HG03095 (cell line): ENCODE measurements around the gene SLC35E3.

Experiments used
- ATAC-seq: cut with Tn5 transposase; IDR thresholded peaks from one replicate; pipeline ENCODE4 v1.9.1; 2021; ENCODE audit warnings: moderate library complexity; ENCODE audit not compliant: unreplicated experiment

SLC35E3 gene

GRCh38 chr12:68745904-68746571, at the start of gene SLC35E3:
Gene SLC35E3 (plus strand): TSS chr12:68746176. CDS start chr12:68746378, 202 bp downstream.
- peak; percentile 96 for ATAC-seq

- ATAC-seq, result no peak
These were observed 46.5 kb upstream of the SLC35E3 start for GRCh38 chr12:68699486-68699885.

GRCh38 chr12:68727776-68728175, 18.2 kb upstream of the SLC35E3 start:
- no peak for ATAC-seq

DNA sequence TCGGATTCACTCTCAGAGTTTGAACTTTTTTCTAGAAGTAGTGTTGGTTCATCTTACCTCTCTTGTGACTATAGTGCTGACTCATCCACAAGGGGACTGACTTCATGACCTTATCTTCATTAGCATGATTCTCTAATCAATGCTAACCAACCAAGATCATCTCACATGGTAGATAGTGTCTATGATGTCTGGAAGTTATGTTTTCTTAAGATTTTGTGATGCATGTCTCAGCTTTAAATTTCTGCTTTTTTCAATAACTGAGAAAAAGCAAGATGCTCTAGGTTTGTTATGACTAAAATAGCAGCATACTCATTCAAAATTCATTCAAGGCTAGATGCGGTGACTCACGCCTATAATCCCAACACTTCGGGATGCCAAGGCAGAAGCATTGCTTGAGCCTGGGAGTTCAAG, 12.3 kb upstream of the SLC35E3 start:
- no peak for ATAC-seq

DNA sequence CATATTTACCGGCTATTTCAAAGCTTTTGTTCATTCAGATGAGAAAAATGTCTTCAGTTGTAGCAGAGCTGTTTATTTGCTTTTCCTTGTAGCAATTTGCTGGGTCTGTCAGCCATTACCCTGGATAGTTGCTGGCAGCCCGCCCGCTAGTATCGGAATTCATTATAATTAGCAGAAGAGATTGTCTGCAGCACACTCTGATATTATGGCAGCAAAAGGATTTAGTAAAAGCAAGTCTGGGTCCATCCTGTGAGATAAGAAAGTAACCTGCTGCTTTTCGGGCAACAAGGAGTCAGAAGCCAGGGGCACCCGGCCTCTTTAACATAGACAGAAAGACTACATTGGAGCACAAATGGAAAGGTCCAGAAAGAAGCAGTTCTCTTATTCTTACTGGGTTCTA, 6.1 kb upstream of the SLC35E3 start:
- ATAC-seq, result no peak

GRCh38 chr12:68743356-68743755, 2.6 kb upstream of the SLC35E3 start:
- no peak for ATAC-seq

- peak; percentile 2 for ATAC-seq
These were observed 536 bp upstream of the SLC35E3 start for GRCh38 chr12:68745376-68745903.

DNA sequence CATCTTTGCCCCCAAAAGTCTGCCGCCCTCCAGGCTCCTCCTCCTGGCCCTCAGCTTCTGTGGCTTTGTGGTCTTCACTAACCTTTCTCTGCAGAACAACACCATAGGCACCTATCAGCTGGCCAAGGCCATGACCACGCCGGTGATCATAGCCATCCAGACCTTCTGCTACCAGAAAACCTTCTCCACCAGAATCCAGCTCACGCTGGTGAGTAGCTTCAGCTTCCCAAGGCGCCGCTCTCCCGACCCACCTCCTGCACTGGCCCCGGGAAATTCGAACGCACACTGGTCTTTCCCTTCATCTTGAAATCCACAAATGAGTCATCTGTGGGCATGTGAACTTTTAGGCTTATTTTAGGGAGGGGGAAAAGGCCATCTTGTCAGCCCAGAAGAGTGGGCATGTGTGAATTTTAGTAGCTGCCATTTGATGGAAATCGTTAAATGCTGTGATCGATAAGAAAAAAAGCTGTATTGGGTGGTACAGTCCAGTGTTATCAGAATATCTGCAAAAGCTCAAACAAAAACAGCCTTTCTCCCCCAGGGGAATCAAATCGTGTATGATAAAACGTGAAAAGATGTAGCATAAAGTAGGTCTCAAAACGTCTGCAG, 700 bp downstream of the SLC35E3 start:
- ATAC-seq, result peak; percentile 26

DNA sequence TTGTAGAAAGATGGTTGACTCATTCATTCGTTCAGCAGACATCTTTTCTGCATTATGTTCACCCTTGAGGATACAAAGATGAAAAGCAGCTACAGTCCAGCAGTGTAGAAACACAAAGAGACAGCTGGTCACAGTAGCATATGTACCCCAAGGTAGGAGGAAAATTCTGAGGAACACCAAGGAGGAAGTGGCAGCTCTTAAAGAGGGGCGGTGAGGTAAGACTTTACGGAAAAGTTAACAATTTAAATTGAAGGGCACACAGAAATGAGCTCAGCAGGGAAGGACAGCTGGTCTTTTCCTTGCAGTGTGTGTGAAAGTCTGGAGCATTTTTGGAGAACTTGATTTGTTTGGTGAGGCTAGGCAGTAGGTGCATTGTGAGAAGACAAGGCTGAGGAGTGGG, 3.5 kb downstream of the SLC35E3 start:
- no peak for ATAC-seq

GRCh38 chr12:68749861-68750260, 3.9 kb downstream of the SLC35E3 start:
- no peak for ATAC-seq

DNA sequence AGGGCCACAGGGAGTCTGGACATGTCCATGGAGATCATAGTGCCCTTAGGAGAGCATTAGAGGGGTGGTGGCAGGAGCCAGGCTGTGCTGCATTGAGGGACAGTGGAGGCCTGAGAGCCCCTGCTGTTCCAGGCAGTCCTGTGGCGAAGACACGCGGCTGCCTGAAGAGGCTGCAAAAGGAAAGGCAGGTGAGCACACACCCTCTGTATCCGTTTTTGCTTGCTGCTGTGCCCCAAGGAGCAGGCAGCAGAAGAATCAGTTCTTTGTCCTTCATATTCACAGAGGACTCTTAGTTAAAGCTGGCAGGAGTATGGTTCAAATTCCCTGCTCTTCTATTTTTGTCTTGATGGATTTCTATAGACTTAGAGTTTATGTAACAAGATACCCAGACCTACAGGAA, 4.5 kb downstream of the SLC35E3 start:
- ATAC-seq, result no peak

- ATAC-seq, result no peak
These were observed 9.7 kb downstream of the SLC35E3 start for GRCh38 chr12:68755536-68756243.

DNA sequence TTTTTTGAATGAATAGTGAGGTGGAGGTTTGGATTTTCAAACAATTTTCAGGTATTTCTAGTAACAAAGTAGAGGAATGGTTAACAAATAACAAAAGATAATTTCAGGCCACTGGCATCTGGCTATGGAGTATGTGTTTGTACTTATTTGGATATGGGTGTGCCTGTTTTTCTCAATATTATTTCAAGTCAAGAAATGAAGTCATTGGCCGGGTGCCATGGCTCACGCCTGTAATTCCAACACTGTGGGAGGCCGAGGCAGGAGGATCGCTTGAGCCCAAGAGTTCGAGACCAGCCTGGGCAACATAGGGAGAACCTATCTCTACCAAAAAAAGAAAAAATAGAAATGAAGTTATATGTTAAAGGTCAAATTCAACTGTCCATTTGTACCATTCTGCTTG, 13.9 kb downstream of the SLC35E3 start:
- no peak for ATAC-seq

- no peak for ATAC-seq
These were observed 14.9 kb downstream of the SLC35E3 start for GRCh38 chr12:68760806-68761441.

GRCh38 chr12:68761442-68761812, 15.5 kb downstream of the SLC35E3 start:
- ATAC-seq, result no peak

DNA sequence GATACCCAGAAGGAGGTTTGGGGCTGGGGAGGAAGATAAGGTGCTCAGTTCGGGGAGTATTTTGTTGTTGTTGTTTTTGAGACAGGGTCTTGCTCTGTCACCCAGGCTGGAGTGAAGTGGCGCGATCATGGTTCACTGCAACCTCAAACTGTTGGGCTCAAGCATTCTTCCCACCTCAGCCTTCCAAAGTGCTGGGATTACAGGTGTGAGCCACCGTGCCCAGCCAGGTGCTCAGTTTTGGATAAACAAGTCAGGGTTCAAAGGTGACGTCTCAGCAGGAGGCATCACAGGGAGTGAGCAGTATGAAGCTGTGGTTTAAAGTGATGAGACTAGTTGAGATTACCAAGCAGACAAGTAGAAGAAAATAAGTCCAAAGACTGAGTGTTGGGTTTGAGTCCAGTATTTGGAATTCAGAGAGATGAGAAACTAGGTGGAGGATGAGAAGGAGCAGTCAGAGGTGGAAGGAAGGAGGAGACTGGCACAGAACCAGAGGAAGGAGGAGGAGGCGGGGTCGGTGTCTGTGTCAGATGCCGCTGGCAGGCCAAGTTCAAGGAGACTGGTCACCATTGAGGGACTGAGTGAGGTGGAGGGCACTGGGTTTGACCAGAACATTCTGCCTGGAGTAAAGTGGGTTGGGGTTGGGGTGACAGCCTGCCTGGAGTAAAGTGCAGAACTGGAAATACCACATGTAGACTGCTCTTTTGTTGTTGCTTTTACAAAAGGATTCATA, 16.1 kb downstream of the SLC35E3 start:
- no peak for ATAC-seq

- no peak for ATAC-seq
These were observed 16.7 kb downstream of the SLC35E3 start for GRCh38 chr12:68762691-68763090.

DNA sequence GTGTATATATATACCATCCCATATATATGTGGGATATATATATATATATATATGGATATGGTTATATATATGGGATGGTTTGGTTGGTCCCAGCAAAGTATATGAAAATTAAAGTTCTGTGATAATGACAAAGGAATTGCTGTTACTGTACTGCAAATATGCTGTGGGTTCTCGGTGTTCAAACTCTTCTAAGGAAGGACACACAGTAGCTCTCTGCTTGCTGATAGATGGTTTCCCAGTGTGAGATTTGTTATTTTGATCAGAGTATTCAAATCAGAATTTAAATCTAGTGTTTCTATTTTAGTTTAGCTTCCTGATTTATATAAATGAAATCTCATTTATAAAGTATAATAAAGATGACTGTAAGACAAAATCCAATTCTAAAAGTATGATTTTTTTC, 19.7 kb downstream of the SLC35E3 start:
- ATAC-seq, result no peak

- no peak for ATAC-seq
These were observed 20.7 kb downstream of the SLC35E3 start for GRCh38 chr12:68766646-68767045.

GRCh38 chr12:68767191-68767590, 21.2 kb downstream of the SLC35E3 start:
- no peak for ATAC-seq

DNA sequence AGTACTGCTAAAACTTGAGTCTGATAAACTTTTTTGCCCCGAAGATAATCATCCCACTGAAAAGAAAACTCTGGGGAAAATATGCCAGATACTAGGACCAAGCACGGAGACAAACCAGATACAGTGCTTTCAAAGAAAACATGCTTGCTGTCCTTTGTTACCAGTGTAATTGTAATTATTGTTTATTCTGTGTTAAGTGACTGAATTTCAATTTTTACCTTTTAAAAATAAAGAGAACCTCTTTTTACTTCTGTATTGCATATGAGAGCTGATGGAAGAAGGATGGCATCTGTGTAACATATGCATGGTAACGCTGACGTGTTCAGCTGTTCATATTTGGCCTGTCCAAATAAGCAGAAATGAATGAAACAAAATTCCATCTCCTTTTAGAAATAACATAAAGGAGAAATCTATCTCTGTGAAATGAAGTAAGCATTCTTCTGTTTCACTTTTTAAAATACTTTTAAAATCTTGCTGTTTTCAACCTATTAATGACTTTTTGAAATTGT, 22.5 kb downstream of the SLC35E3 start:
- ATAC-seq, result no peak
